ENCODE measurements around the gene VGLL2. TPM values are rescaled to one million over a fixed set of nuclear protein-coding genes. Genes with fewer than 3 reads are reported as not detected.

VGLL2 gene
- total and polyA plus RNA-seq, 10 donors = not detected

- intact Hi-C loops (cut with DNase I; ENCODE audit: low total_unique reads) = no loop called here
- no peak for DNase-seq
- Histone ChIP-seq H3K27ac (no peak overlapping the region), H3K36me3 (no peaks in the 10 kb centered on the region), H3K4me1 (peaks cover 8 to 43% (median 30%) of the 10 kb centered on the region in 6 donors), H3K27me3 (replicated peaks in 1 of 7) (peaks cover 11 to 100% (median 99%) of the 10 kb centered on the region in 7 donors), H3K9me3 (no peaks in the 10 kb centered on the region), H3K4me3 (no peak overlapping the region)
- no peak for TF ChIP-seq POLR2AphosphoS5 (IDR thresholded peaks at IDR 0.05)
- TF ChIP-seq CTCF (IDR thresholded peaks at IDR 0.05 in 8 of 11, conservative IDR thresholded peaks at IDR 0.05 in 3 of 11) = no peak
- no peak for TF ChIP-seq POLR2A (IDR thresholded peaks at IDR 0.05)
- 6 to 13% (median 9%) methylated on average over 11 of the region's 11 CpGs for WGBS, 5 donors
Observed at GRCh38 chr6:117267766-117268534, 2.6 kb downstream of the VGLL2 start.

- H3K27me3 ChIP-seq (replicated peaks in 1 of 7) = peaks cover 11 to 99% (median 94%) of the 10 kb centered on the region in 7 donors
Observed at GRCh38 chr6:117268924-117269323, 3.6 kb downstream of the VGLL2 start.

GRCh38 chr6:117269638-117270054 lies 4.3 kb downstream of the VGLL2 start:
- TF ChIP-seq POLR2AphosphoS5 (IDR thresholded peaks at IDR 0.05) = no peak
- no peak for TF ChIP-seq POLR2A (IDR thresholded peaks at IDR 0.05)
- no peak for TF ChIP-seq CTCF (IDR thresholded peaks at IDR 0.05 in 8 of 11, conservative IDR thresholded peaks at IDR 0.05 in 3 of 11)
- 4 to 8% (median 5%) methylated on average over 8 of the region's 8 CpGs for WGBS, 5 donors
- intact Hi-C loops (cut with DNase I; ENCODE audit: low total_unique reads) = no loop called here
- Histone ChIP-seq H3K4me3 (no peak overlapping the region), H3K27ac (no peak overlapping the region), H3K9me3 (no peaks in the 10 kb centered on the region), H3K27me3 (replicated peaks in 1 of 7) (peaks cover 11 to 99% (median 89%) of the 10 kb centered on the region in 7 donors), H3K4me1 (peaks cover 4 to 36% (median 26%) of the 10 kb centered on the region in 6 donors), H3K36me3 (no peaks in the 10 kb centered on the region)
- no peak for DNase-seq

More at GRCh38 chr6:117268924-117269323, 3.6 kb downstream of the VGLL2 start:
- Histone ChIP-seq H3K27ac (no peak overlapping the region), H3K4me3 (no peak overlapping the region), H3K9me3 (no peaks in the 10 kb centered on the region), H3K4me1 (peaks cover 8 to 43% (median 30%) of the 10 kb centered on the region in 6 donors), H3K36me3 (no peaks in the 10 kb centered on the region)
- no peak for DNase-seq
- TF ChIP-seq POLR2A (IDR thresholded peaks at IDR 0.05) = no peak
- no peak for TF ChIP-seq POLR2AphosphoS5 (IDR thresholded peaks at IDR 0.05)
- no peak for TF ChIP-seq CTCF (IDR thresholded peaks at IDR 0.05 in 8 of 11, conservative IDR thresholded peaks at IDR 0.05 in 3 of 11)
- 8 to 27% (median 14%) methylated on average over 1 of the region's 1 CpG for WGBS, 5 donors
- intact Hi-C loops (cut with DNase I; ENCODE audit: low total_unique reads) = no loop called here

GRCh38 chr6:117270055-117270842 lies 4.9 kb downstream of the VGLL2 start:
- TF ChIP-seq POLR2AphosphoS5 (IDR thresholded peaks at IDR 0.05) (no peak), CTCF (IDR thresholded peaks at IDR 0.05 in 8 of 11, conservative IDR thresholded peaks at IDR 0.05 in 3 of 11) (no peak), POLR2A (IDR thresholded peaks at IDR 0.05) (no peak)
- WGBS, 5 donors = 2 to 5% (median 4%) methylated on average over 52 to 74 of the region's 74 CpGs
- Histone ChIP-seq H3K9me3 (no peaks in the 10 kb centered on the region), H3K27ac (no peak overlapping the region), H3K36me3 (no peaks in the 10 kb centered on the region), H3K4me1 (peaks cover 0 to 30% (median 19%) of the 10 kb centered on the region in 6 donors), H3K27me3 (replicated peaks in 1 of 7) (peaks cover 11 to 99% (median 83%) of the 10 kb centered on the region in 7 donors), H3K4me3 (peak overlapping the region in 5 of 8 donors; percentile 12 to 57 (median 17))
- DNase-seq = peak; percentile 67
- intact Hi-C loops (cut with DNase I; ENCODE audit: low total_unique reads) = no loop called here
